H9 (cell line): ENCODE data around the gene NOS1AP. TPM values are rescaled to one million over a fixed set of nuclear protein-coding genes. Genes with fewer than 3 reads are reported as not detected.

ENCODE experiments used
- DNase-seq: peaks from one replicate; pipeline ENCODE4 v3.0.0-alpha.2; 2017
- H2AFZ ChIP-seq: one replicate; pipeline ENCODE4 v1.6.1; 2013; ENCODE audit warnings: mild to moderate bottlenecking, low read length, control low read depth, moderate library complexity
- H2AK5ac ChIP-seq: 2 replicates; pipeline ENCODE4 v1.6.1; 2013; ENCODE audit warnings: low read length, control low read depth, mixed read lengths; ENCODE audit not compliant: insufficient read length
- H2BK120ac ChIP-seq: one replicate; pipeline ENCODE4 v1.6.1; 2013; ENCODE audit warnings: low read depth, mild to moderate bottlenecking, low read length, control low read depth, inconsistent platforms; ENCODE audit not compliant: poor library complexity, severe bottlenecking
- H2BK12ac ChIP-seq: 2 replicates; pipeline ENCODE4 v1.6.1; 2013; ENCODE audit warnings: low read length, control low read depth, mixed read lengths, low read depth; ENCODE audit not compliant: insufficient read length
- H2BK15ac ChIP-seq: 2 replicates; pipeline ENCODE4 v1.6.1; 2013; ENCODE audit warnings: low read depth, low read length, control low read depth
- H2BK20ac ChIP-seq: one replicate; pipeline ENCODE4 v1.6.1; 2013; ENCODE audit warnings: low read depth, mild to moderate bottlenecking, low read length, control low read depth, inconsistent platforms; ENCODE audit not compliant: poor library complexity, severe bottlenecking
- H2BK5ac ChIP-seq: 2 replicates; pipeline ENCODE4 v1.6.1; 2013; ENCODE audit warnings: low read length, control low read depth, mixed read lengths; ENCODE audit not compliant: insufficient read length
- H3K14ac ChIP-seq: 2 replicates; pipeline ENCODE4 v1.6.1; 2013; ENCODE audit warnings: low read length, control low read depth; ENCODE audit not compliant: insufficient read depth
- H3K18ac ChIP-seq: 2 replicates; pipeline ENCODE4 v1.6.1; 2013; ENCODE audit warnings: low read depth, mild to moderate bottlenecking, mixed read lengths, low read length, control low read depth; ENCODE audit not compliant: insufficient read length
- H3K23ac ChIP-seq: 2 replicates; pipeline ENCODE4 v1.6.1; 2013; ENCODE audit warnings: low read length, control low read depth, mixed read lengths, low read depth; ENCODE audit not compliant: insufficient read length
- H3K23me2 ChIP-seq: 2 replicates; pipeline ENCODE4 v1.6.1; 2013; ENCODE audit warnings: low read depth, mild to moderate bottlenecking, mixed read lengths, low read length, control low read depth; ENCODE audit not compliant: insufficient read length, poor library complexity, severe bottlenecking
- H3K27ac ChIP-seq: 2 replicates; pipeline ENCODE4 v1.5.1; 2013; ENCODE audit warnings: low read length, control low read depth, mixed read lengths, low read depth; ENCODE audit not compliant: insufficient read length
- H3K27me3 ChIP-seq: 2 replicates; pipeline ENCODE4 v1.6.1; 2013; ENCODE audit warnings: low read length, control low read depth, inconsistent platforms; ENCODE audit not compliant: insufficient read depth
- H3K4ac ChIP-seq: 2 replicates; pipeline ENCODE4 v1.6.1; 2013; ENCODE audit warnings: low read depth, mild to moderate bottlenecking, control low read depth, inconsistent platforms, low read length, moderate library complexity
- H3K4me1 ChIP-seq: 2 replicates; pipeline ENCODE4 v1.6.1; 2013; ENCODE audit warnings: low read length, control low read depth, inconsistent platforms; ENCODE audit not compliant: insufficient read depth
- H3K4me2 ChIP-seq: 2 replicates; pipeline ENCODE4 v1.6.1; 2013; ENCODE audit warnings: low read length, control low read depth, mixed read lengths; ENCODE audit not compliant: insufficient read length, insufficient read depth
- H3K56ac ChIP-seq: 2 replicates; pipeline ENCODE4 v1.6.1; 2013; ENCODE audit warnings: low read depth, mild to moderate bottlenecking, mixed read lengths, low read length, control low read depth; ENCODE audit not compliant: insufficient read length
- H3K79me1 ChIP-seq: 2 replicates; pipeline ENCODE4 v1.6.1; 2013; ENCODE audit warnings: low read depth, mild to moderate bottlenecking, moderate library complexity, low read length, control low read depth, inconsistent platforms; ENCODE audit not compliant: insufficient read depth, poor library complexity, severe bottlenecking
- H3K79me2 ChIP-seq: 2 replicates; pipeline ENCODE4 v1.6.1; 2013; ENCODE audit warnings: low read length, control low read depth, inconsistent platforms; ENCODE audit not compliant: insufficient read depth
- H3K9ac ChIP-seq: 2 replicates; pipeline ENCODE4 v1.6.1; 2013; ENCODE audit warnings: low read length, control low read depth, mixed read lengths; ENCODE audit not compliant: insufficient read length; ENCODE audit errors: extremely low read depth
- H3K9me3 ChIP-seq: one replicate; pipeline ENCODE4 v1.6.1; 2013; ENCODE audit warnings: low read depth, low read length, inconsistent platforms; ENCODE audit not compliant: control insufficient read depth
- H3T11ph ChIP-seq: one replicate; pipeline ENCODE4 v1.6.1; 2013; ENCODE audit warnings: mild to moderate bottlenecking, low read length, control low read depth, inconsistent platforms
- H4K20me1 ChIP-seq: one replicate; pipeline ENCODE4 v1.6.1; 2013; ENCODE audit not compliant: control insufficient read depth, insufficient read length, insufficient read depth
- H4K5ac ChIP-seq: 2 replicates; pipeline ENCODE4 v1.6.1; 2013; ENCODE audit warnings: low read depth, mild to moderate bottlenecking, mixed read lengths, low read length, control low read depth; ENCODE audit not compliant: insufficient read length
- H4K8ac ChIP-seq: replicated peaks from 2 replicates; pipeline ENCODE4 v1.6.1; 2013; ENCODE audit warnings: low read length, control low read depth, mixed read lengths, low read depth; ENCODE audit not compliant: insufficient read length
- H4K91ac ChIP-seq: 2 replicates; pipeline ENCODE4 v1.6.1; 2013; ENCODE audit warnings: low read depth, mild to moderate bottlenecking, moderate library complexity, mixed read lengths, low read length, control low read depth; ENCODE audit not compliant: insufficient read length
- H3K27ac Mint-ChIP-seq, 3 experiments: 2 replicates in 2 of 3; 3 replicates in 1 of 3; pipeline ENCODE4 v1.8.0; 2020 to 2021; ENCODE audit warnings: mixed read lengths in 3 of 3, mild to moderate bottlenecking in 1 of 3, moderate library complexity in 1 of 3
- H3K27me3 Mint-ChIP-seq: 2 replicates; pipeline ENCODE4 v1.8.0; 2021; ENCODE audit warnings: low read depth, mild to moderate bottlenecking, moderate library complexity, mixed read lengths
- H3K36me3 Mint-ChIP-seq, 3 experiments: 2 replicates in 2 of 3; 3 replicates in 1 of 3; pipeline ENCODE4 v1.8.0; 2020 to 2021; ENCODE audit warnings: low read depth in 3 of 3, mixed read lengths in 3 of 3; ENCODE audit not compliant: insufficient read depth in 1 of 3
- H3K4me1 Mint-ChIP-seq, 2 experiments: 2 replicates each; pipeline ENCODE4 v1.8.0; 2020; ENCODE audit warnings: mixed read lengths in 2 of 2
- H3K4me3 Mint-ChIP-seq, 2 experiments: 2 replicates in 1 of 2; 3 replicates in 1 of 2; pipeline ENCODE4 v1.8.0; 2020 to 2021; ENCODE audit warnings: mild to moderate bottlenecking in 2 of 2, mixed read lengths in 2 of 2, moderate library complexity in 1 of 2
- H3K9me3 Mint-ChIP-seq, 2 experiments: 2 replicates in 1 of 2; 3 replicates in 1 of 2; pipeline ENCODE4 v1.8.0; 2020; ENCODE audit warnings: mild to moderate bottlenecking in 2 of 2, mixed read lengths in 2 of 2, moderate library complexity in 1 of 2
- CTCF ChIP-seq: fragments of 200-600 bp; sonication (generic); conservative IDR thresholded peaks from 3 replicates; pipeline ENCODE4 v1.8.0; 2021; ENCODE audit warnings: antibody characterized with exemption, mild to moderate bottlenecking
- total RNA-seq: library from RNA; stranded (reverse); gene quantifications from 2 replicates; pipeline ENCODE4 v1.2.1, GENCODE V29; 2021

The NOS1AP gene
- total RNA-seq, 1 experiment from 2014 or later, result 8.4 TPM

- no peak for DNase-seq
- no peak overlapping the region for H4K8ac ChIP-seq
- Mint-ChIP-seq H3K27ac (no peak overlapping the region), H3K27me3 (peaks cover 6% of the 10 kb centered on the region), H3K36me3 (no peaks in the 10 kb centered on the region), H3K4me3 (no peak overlapping the region), H3K4me1 (peaks cover 14 to 23% of the 10 kb centered on the region in 2 experiments), H3K9me3 (no peaks in the 10 kb centered on the region)
- H2AFZ ChIP-seq, result no peak overlapping the region
- H2BK120ac ChIP-seq, result no peak overlapping the region
- no peak overlapping the region for H2AK5ac ChIP-seq
- no peaks in the 10 kb centered on the region for H3K23me2 ChIP-seq
- H2BK5ac ChIP-seq, result no peak overlapping the region
- H3K79me1 ChIP-seq, result no peaks in the 10 kb centered on the region
- H3K9ac ChIP-seq, result no peak overlapping the region
- H3K23ac ChIP-seq, result no peak overlapping the region
- no peak overlapping the region for H2BK20ac ChIP-seq
- peaks cover 2% of the 10 kb centered on the region for H4K20me1 ChIP-seq
- H3K4ac ChIP-seq, result no peak overlapping the region
- no peak overlapping the region for H2BK12ac ChIP-seq
- H3K9me3 ChIP-seq, result no peaks in the 10 kb centered on the region
- H3K79me2 ChIP-seq, result peaks cover 4% of the 10 kb centered on the region; the same call in 1 of the 2 replicates
- TF ChIP-seq CTCF, result no peak
- no peak overlapping the region for H3K27ac ChIP-seq
- no peak overlapping the region for H3K14ac ChIP-seq
- H4K5ac ChIP-seq, result no peak overlapping the region
- no peaks in the 10 kb centered on the region for H3K27me3 ChIP-seq
- H2BK15ac ChIP-seq, result no peak overlapping the region
- no peak overlapping the region for H4K91ac ChIP-seq
- H3K18ac ChIP-seq, result no peak overlapping the region
- H3K4me1 ChIP-seq, result peaks cover 8% of the 10 kb centered on the region; the same call in 1 of the 2 replicates
- H3K56ac ChIP-seq, result no peak overlapping the region
- H3K4me2 ChIP-seq, result no peak overlapping the region
- no peak overlapping the region for H3T11ph ChIP-seq
These were observed 83.9 kb downstream of the NOS1AP start for GRCh38 chr1:162153374-162153773.
